SK-N-MC (cell line): ENCODE measurements around the gene RIC8B.

Experiments
- EZH2 ChIP-seq: fragments of 200-600 bp; sonication (generic); IDR thresholded peaks from one replicate; pipeline ENCODE4 v1.6.1; 2017; ENCODE audit warnings: antibody characterized with exemption
- FOXP2 ChIP-seq: optimal IDR thresholded peaks from 2 replicates; pipeline ENCODE3; 2011; ENCODE audit warnings: mild to moderate bottlenecking, moderate library complexity; ENCODE audit not compliant: insufficient read depth; ENCODE audit errors: extremely low read length, control extremely low read depth
- POLR2AphosphoS5 ChIP-seq: IDR thresholded peaks from 2 replicates; pipeline ENCODE4 v1.6.1; 2012; ENCODE audit warnings: mild to moderate bottlenecking, low read depth, low read length, borderline replicate concordance

GRCh38 chr12:106791531-106791930, 17.0 kb downstream of the RIC8B start:
- no peak for TF ChIP-seq EZH2
- TF ChIP-seq POLR2AphosphoS5, result no peak
- no peak for TF ChIP-seq FOXP2
